H1 (cell line): ENCODE results near the gene CLEC1A. TPM values are rescaled to one million over a fixed set of nuclear protein-coding genes. Genes with fewer than 3 reads are reported as not detected.

Experiments
- CTCF ChIA-PET: fragments of 300-600 bp; sonication (Branson Sonifier 250); formaldehyde crosslinking; loops from one replicate; lab custom pipeline; 2021; ENCODE audit not compliant: partially characterized antibody; lab: Charles Lee
- POLR2A ChIA-PET: fragments of 300-600 bp; sonication (Branson Sonifier 250); formaldehyde crosslinking; loops from one replicate; lab custom pipeline; 2021; ENCODE audit warnings: inconsistent platforms; ENCODE audit not compliant: partially characterized antibody; lab: Charles Lee
- DNase-seq, 2 experiments: peaks; one replicate each; pipeline versions ENCODE4 v3.0.0 to v3.0.0-alpha.2; 2010 to 2022; ENCODE audit warnings: low spot score in 2 of 2, low read depth in 1 of 2, mixed read lengths in 1 of 2
- FAIRE-seq: peaks from 2 replicates; lab custom pipeline; 2011; peaks lifted over from hg19 to GRCh38; lab: Jason Lieb, UNC
- H2AFZ ChIP-seq: 2 replicates; pipeline ENCODE4 v1.8.1; 2012; ENCODE audit warnings: low read length, inconsistent platforms
- H2AK5ac ChIP-seq: 2 replicates; pipeline ENCODE4 v1.6.1; 2013; ENCODE audit warnings: low read depth, low read length
- H2BK120ac ChIP-seq: replicated peaks from 2 replicates; pipeline ENCODE3; 2013; ENCODE audit warnings: low read depth, low read length, inconsistent platforms
- H2BK12ac ChIP-seq: 2 replicates; pipeline ENCODE4 v1.6.1; 2013; ENCODE audit warnings: low read depth, low read length
- H2BK15ac ChIP-seq: 2 replicates; pipeline ENCODE4 v1.6.1; 2013; ENCODE audit warnings: low read length
- H2BK20ac ChIP-seq: 2 replicates; pipeline ENCODE4 v1.6.1; 2013; ENCODE audit warnings: low read length
- H2BK5ac ChIP-seq: 2 replicates; pipeline ENCODE4 v1.6.1; 2013; ENCODE audit warnings: low read depth, low read length
- H3K14ac ChIP-seq: 2 replicates; pipeline ENCODE4 v1.6.1; 2013; ENCODE audit warnings: inconsistent platforms; ENCODE audit not compliant: insufficient read length
- H3K18ac ChIP-seq: 2 replicates; pipeline ENCODE4 v1.6.1; 2013; ENCODE audit warnings: low read length; ENCODE audit errors: extremely low read depth
- H3K23ac ChIP-seq: 2 replicates; pipeline ENCODE4 v1.6.1; 2013; ENCODE audit warnings: inconsistent platforms; ENCODE audit not compliant: insufficient read length
- H3K23me2 ChIP-seq: 2 replicates; pipeline ENCODE4 v1.6.1; 2013; ENCODE audit warnings: low read depth, low read length
- H3K27ac ChIP-seq: 2 replicates; pipeline ENCODE4 v1.6.1; 2011; ENCODE audit warnings: low read depth, low read length, inconsistent platforms
- H3K27me3 ChIP-seq, 4 experiments: replicated peaks in 1 of 4; 1 replicate in 1 of 4; 2 replicates in 3 of 4; pipeline versions ENCODE4 v1.6.1 to v1.8.1; 2011 to 2013; ENCODE audit warnings: low read length in 3 of 4, mild to moderate bottlenecking in 3 of 4, inconsistent platforms in 2 of 4, mixed read lengths in 2 of 4, moderate library complexity in 1 of 4; ENCODE audit not compliant: control insufficient read depth in 3 of 4, insufficient read depth in 3 of 4; ENCODE audit errors: extremely low read depth in 1 of 4
- H3K36me3 ChIP-seq, 4 experiments: 2 replicates each; pipeline versions ENCODE4 v1.6.1 to v1.8.1; 2011 to 2013; ENCODE audit warnings: mild to moderate bottlenecking in 4 of 4, low read length in 3 of 4, moderate library complexity in 2 of 4, control low read depth in 1 of 4, inconsistent platforms in 1 of 4; ENCODE audit not compliant: insufficient read depth in 4 of 4, control insufficient read depth in 2 of 4
- H3K4ac ChIP-seq: replicated peaks from 2 replicates; pipeline ENCODE3; 2013; ENCODE audit warnings: low read length, low read depth, mixed read lengths, inconsistent platforms; ENCODE audit not compliant: insufficient read length
- H3K4me1 ChIP-seq, 4 experiments: replicated peaks in 1 of 4; 1 replicate in 1 of 4; 2 replicates in 3 of 4; pipeline versions ENCODE4 v1.6.1 to v1.8.1; 2011 to 2013; ENCODE audit warnings: low read length in 3 of 4, inconsistent platforms in 2 of 4, mixed read lengths in 1 of 4; ENCODE audit not compliant: insufficient read depth in 4 of 4, control insufficient read depth in 3 of 4
- H3K4me2 ChIP-seq, 2 experiments: 2 replicates each; pipeline versions ENCODE4 v1.6.1 to v1.8.1; 2011 to 2013; ENCODE audit warnings: low read depth in 2 of 2, low read length in 2 of 2, control low read depth in 1 of 2, inconsistent platforms in 1 of 2, mild to moderate bottlenecking in 1 of 2; ENCODE audit not compliant: insufficient read depth in 1 of 2
- H3K4me3 ChIP-seq, 4 experiments: fragments of 200-600, 300-600 bp in 1 of 4; sonication (generic), shearing (Covaris generic), sonication (Bioruptor Twin) in 1 of 4; 2 replicates each; pipeline versions ENCODE4 v1.5.1 to v1.8.1; 2011 to 2016; ENCODE audit warnings: low read length in 4 of 4, low read depth in 3 of 4, control low read depth in 2 of 4, inconsistent platforms in 2 of 4, mild to moderate bottlenecking in 2 of 4, mixed read lengths in 1 of 4, moderate library complexity in 1 of 4; ENCODE audit not compliant: insufficient read depth in 2 of 4; ENCODE audit errors: extremely low read depth in 1 of 4
- H3K56ac ChIP-seq: replicated peaks from 2 replicates; pipeline ENCODE3; 2013; ENCODE audit warnings: low read depth, mild to moderate bottlenecking, mixed read lengths, low read length, inconsistent platforms; ENCODE audit not compliant: insufficient read length
- H3K79me1 ChIP-seq: 2 replicates; pipeline ENCODE4 v1.6.1; 2013; ENCODE audit warnings: low read depth, low read length, control low read depth
- H3K79me2 ChIP-seq, 2 experiments: 2 replicates each; pipeline versions ENCODE4 v1.6.1 to v1.8.1; 2012 to 2013; ENCODE audit warnings: low read length in 2 of 2, mild to moderate bottlenecking in 2 of 2, inconsistent platforms in 1 of 2; ENCODE audit not compliant: insufficient read depth in 2 of 2, control insufficient read depth in 1 of 2
- H3K9ac ChIP-seq, 4 experiments: replicated peaks in 1 of 4; 1 replicate in 1 of 4; 2 replicates in 3 of 4; pipeline versions ENCODE4 v1.6.1 to v1.8.1; 2011 to 2013; ENCODE audit warnings: low read depth in 3 of 4, low read length in 3 of 4, control low read depth in 2 of 4, mild to moderate bottlenecking in 2 of 4, moderate library complexity in 2 of 4, inconsistent platforms in 1 of 4; ENCODE audit errors: extremely low read depth in 1 of 4
- H3K9me3 ChIP-seq, 2 experiments: 2 replicates each; pipeline versions ENCODE4 v1.6.1 to v1.8.1; 2012 to 2013; ENCODE audit warnings: mild to moderate bottlenecking in 2 of 2, moderate library complexity in 2 of 2, control low read depth in 1 of 2, inconsistent platforms in 1 of 2, low read depth in 1 of 2, low read length in 1 of 2, mixed read lengths in 1 of 2; ENCODE audit not compliant: insufficient read depth in 2 of 2
- H4K20me1 ChIP-seq, 2 experiments: replicated peaks in 1 of 2; 2 replicates each; pipeline versions ENCODE3 to v1.8.1; 2011 to 2013; ENCODE audit warnings: inconsistent platforms in 2 of 2, low read length in 2 of 2, mild to moderate bottlenecking in 1 of 2; ENCODE audit not compliant: insufficient read depth in 2 of 2, control insufficient read depth in 1 of 2
- H4K5ac ChIP-seq: 2 replicates; pipeline ENCODE4 v1.6.1; 2013; ENCODE audit warnings: low read length, low read depth, mixed read lengths, inconsistent platforms; ENCODE audit not compliant: insufficient read length
- H4K8ac ChIP-seq: 2 replicates; pipeline ENCODE4 v1.8.0; 2013; ENCODE audit warnings: mild to moderate bottlenecking, moderate library complexity, low read length, inconsistent platforms; ENCODE audit not compliant: insufficient read depth; ENCODE audit errors: extremely low read depth
- H4K91ac ChIP-seq: replicated peaks from 2 replicates; pipeline ENCODE3; 2013; ENCODE audit warnings: low read length, mixed read lengths, inconsistent platforms; ENCODE audit not compliant: insufficient read length
- CHD2 ChIP-seq: IDR thresholded peaks from 2 replicates; pipeline ENCODE4 v1.6.1; 2012; ENCODE audit warnings: low read length, improper control_type of control experiment
- KDM4A ChIP-seq: IDR thresholded peaks from one replicate; pipeline ENCODE4 v1.7.1; 2012; ENCODE audit warnings: low read depth, mild to moderate bottlenecking, moderate library complexity, low read length, inconsistent platforms; ENCODE audit not compliant: severe bottlenecking
- POLR2A ChIP-seq, 2 experiments: IDR thresholded peaks; 1 replicate in 1 of 2; 2 replicates in 1 of 2; pipeline ENCODE4 v1.6.1; 2011; ENCODE audit warnings: low read depth in 2 of 2, low read length in 2 of 2, mild to moderate bottlenecking in 2 of 2; ENCODE audit errors: control extremely low read depth in 1 of 2
- TAF1 ChIP-seq: IDR thresholded peaks from 2 replicates; pipeline ENCODE4 v1.6.1; 2011; ENCODE audit warnings: mild to moderate bottlenecking, low read depth, low read length
- TBP ChIP-seq: IDR thresholded peaks from 2 replicates; pipeline ENCODE4 v1.6.1; 2011; ENCODE audit warnings: low read depth, low read length, improper control_type of control experiment
- WGBS, 2 experiments: shearing (Covaris generic) in 1 of 2; methylation state at CpG; one replicate each; pipeline versions ENCODE4 v1.1.6 to v1.1.7; 2013 to 2015; ENCODE audit warnings: low lambda C conversion rate in 2 of 2, mixed read lengths in 2 of 2, inconsistent platforms in 1 of 2, low coverage in 1 of 2, missing lambda C conversion rate in 1 of 2; ENCODE audit not compliant: insufficient replicate concordance in 2 of 2, insufficient coverage in 1 of 2, insufficient read length in 1 of 2; ENCODE audit errors: extremely low coverage in 1 of 2, missing lambda C conversion rate in 1 of 2; 5-methylcytosine and 5-hydroxymethylcytosine counted together
- polyA plus RNA-seq, 7 experiments: library from polyadenylated mRNA; depleted of rRNA in 3 of 7; stranded (reverse) in 5 of 7; unstranded in 2 of 7; fragments of >200 nt in 5 of 7; fragments of 200-250 nt in 2 of 7; gene quantifications; 1 replicate in 5 of 7; 2 replicates in 1 of 7; 4 replicates in 1 of 7; pipeline versions ENCODE4 v1.2.1 to v1.2.3, GENCODE V29; 2011 to 2013; ENCODE audit warnings: missing spikeins in 2 of 7, mixed read lengths in 2 of 7
- total RNA-seq: library from RNA; stranded (reverse); fragmentation: NEBNext Ultra II Directional; extraction: Animal tissue kit (Norgen Biotek cat#: 25700); gene quantifications from 2 replicates; pipeline ENCODE4 v1.2.1, GENCODE V29; 2021

Gene CLEC1A
- total and polyA plus RNA-seq, 2 of the 8 experiments (the other 6 are each of a cell fraction or from before 2014, with no cell fraction given) = 0.20 TPM; not detected in 1

- H3K27ac ChIP-seq = no peak overlapping the region
- 0 out of 7 replicates have a peak, but pooled peaks cover 0 to 2% (median 0%) of the 10 kb centered on the region in 4 experiments for H3K4me1 ChIP-seq
- no peaks in the 10 kb centered on the region for H3K9me3 ChIP-seq
- H3K4me2 ChIP-seq = no peak overlapping the region
- H2AK5ac ChIP-seq = no peak overlapping the region
- H3K36me3 ChIP-seq = no peaks in the 10 kb centered on the region
- H4K8ac ChIP-seq = no peak overlapping the region
- H2BK120ac ChIP-seq = no peak overlapping the region
- DNase-seq (no peak), FAIRE-seq (no peak)
- POLR2A ChIA-PET = no interaction called here
- H2AFZ ChIP-seq = no peak overlapping the region
- no peak overlapping the region for H3K56ac ChIP-seq
- H3K9ac ChIP-seq = no peak overlapping the region
- no peak overlapping the region for H3K14ac ChIP-seq
- no peak overlapping the region for H2BK5ac ChIP-seq
- no peak overlapping the region for H2BK15ac ChIP-seq
- H4K20me1 ChIP-seq = no peaks in the 10 kb centered on the region
- H4K91ac ChIP-seq = no peak overlapping the region
- no peak overlapping the region for H2BK20ac ChIP-seq
- WGBS, 2 experiments = 88% methylated on average over 4 of the region's 4 CpGs; no CpG with 5 or more reads in 1 of the 2 experiments
- H3K23ac ChIP-seq = no peak overlapping the region
- no peaks in the 10 kb centered on the region for H3K27me3 ChIP-seq
- no peak overlapping the region for H3K4ac ChIP-seq
- no peak overlapping the region for H3K4me3 ChIP-seq
- CTCF ChIA-PET = interaction anchor here (0.6 to 1.4 kb wide), 2 partner anchors 35 to 79 kb away, joined by 3 read pairs; no protein-coding TSS in a partner anchor
- H3K79me2 ChIP-seq = no peaks in the 10 kb centered on the region
- no peaks in the 10 kb centered on the region for H3K79me1 ChIP-seq
- no peak overlapping the region for H3K18ac ChIP-seq
- no peak overlapping the region for H2BK12ac ChIP-seq
- no peak overlapping the region for H4K5ac ChIP-seq
- TF ChIP-seq TBP = no peak
- TF ChIP-seq TAF1 = no peak
- TF ChIP-seq CHD2 = no peak
- no peak for TF ChIP-seq POLR2A (IDR thresholded peaks at IDR 0.05; ENCODE audit: control extremely low read depth in 1 of 2, low read depth in 2 of 2, low read length in 2 of 2)
- no peak for TF ChIP-seq KDM4A
- H3K23me2 ChIP-seq = no peaks in the 10 kb centered on the region
Measured at GRCh38 chr12:10069099-10069498, 29.7 kb downstream of the CLEC1A start.
